ENCODE results near the gene EVI5.

DNA sequence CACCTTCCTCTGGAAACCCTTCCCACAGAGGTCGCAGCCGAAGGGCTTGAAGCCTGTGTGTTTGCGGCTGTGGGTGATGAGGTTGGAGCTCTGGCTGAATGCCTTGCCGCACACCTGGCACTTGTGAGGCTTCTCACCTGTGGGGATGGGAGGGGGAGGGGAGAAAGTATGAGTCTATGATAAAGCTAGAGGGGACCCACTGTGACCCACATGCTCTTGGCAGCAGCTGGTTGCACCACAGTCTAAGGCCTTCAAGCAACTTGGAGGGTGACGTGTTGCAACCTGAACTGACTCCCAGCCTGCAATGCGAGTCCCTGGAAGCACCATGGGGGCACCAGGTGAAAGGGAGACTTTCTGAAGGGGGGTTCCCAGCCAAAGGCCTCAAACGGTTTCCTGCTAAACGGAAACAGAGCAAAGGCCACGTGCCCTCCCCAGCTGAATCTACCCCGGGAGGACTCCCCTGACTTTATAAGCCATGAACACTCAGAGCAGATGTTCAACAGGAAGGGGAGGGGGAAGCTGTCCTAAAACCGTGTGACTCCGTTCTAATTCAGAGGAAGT is 308.8 kb downstream of the EVI5 start:
- no peak for TF ChIP-seq NR2C2 (CRISPR knock-in tag; IDR thresholded peaks at IDR 0.05)
- no peak for TF ChIP-seq CREM (CRISPR knock-in tag; IDR thresholded peaks at IDR 0.05)
- no peak for TF ChIP-seq ZNF138 (CRISPR knock-in tag; conservative IDR thresholded peaks at IDR 0.05)
- TF ChIP-seq KAT7 (CRISPR knock-in tag; IDR thresholded peaks at IDR 0.05; ENCODE audit: borderline replicate concordance), result no peak
- TF ChIP-seq, protein P1, sequence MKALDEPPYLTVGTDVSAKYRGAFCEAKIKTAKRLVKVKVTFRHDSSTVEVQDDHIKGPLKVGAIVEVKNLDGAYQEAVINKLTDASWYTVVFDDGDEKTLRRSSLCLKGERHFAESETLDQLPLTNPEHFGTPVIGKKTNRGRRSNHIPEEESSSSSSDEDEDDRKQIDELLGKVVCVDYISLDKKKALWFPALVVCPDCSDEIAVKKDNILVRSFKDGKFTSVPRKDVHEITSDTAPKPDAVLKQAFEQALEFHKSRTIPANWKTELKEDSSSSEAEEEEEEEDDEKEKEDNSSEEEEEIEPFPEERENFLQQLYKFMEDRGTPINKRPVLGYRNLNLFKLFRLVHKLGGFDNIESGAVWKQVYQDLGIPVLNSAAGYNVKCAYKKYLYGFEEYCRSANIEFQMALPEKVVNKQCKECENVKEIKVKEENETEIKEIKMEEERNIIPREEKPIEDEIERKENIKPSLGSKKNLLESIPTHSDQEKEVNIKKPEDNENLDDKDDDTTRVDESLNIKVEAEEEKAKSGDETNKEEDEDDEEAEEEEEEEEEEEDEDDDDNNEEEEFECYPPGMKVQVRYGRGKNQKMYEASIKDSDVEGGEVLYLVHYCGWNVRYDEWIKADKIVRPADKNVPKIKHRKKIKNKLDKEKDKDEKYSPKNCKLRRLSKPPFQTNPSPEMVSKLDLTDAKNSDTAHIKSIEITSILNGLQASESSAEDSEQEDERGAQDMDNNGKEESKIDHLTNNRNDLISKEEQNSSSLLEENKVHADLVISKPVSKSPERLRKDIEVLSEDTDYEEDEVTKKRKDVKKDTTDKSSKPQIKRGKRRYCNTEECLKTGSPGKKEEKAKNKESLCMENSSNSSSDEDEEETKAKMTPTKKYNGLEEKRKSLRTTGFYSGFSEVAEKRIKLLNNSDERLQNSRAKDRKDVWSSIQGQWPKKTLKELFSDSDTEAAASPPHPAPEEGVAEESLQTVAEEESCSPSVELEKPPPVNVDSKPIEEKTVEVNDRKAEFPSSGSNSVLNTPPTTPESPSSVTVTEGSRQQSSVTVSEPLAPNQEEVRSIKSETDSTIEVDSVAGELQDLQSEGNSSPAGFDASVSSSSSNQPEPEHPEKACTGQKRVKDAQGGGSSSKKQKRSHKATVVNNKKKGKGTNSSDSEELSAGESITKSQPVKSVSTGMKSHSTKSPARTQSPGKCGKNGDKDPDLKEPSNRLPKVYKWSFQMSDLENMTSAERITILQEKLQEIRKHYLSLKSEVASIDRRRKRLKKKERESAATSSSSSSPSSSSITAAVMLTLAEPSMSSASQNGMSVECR (CRISPR knock-in tag; IDR thresholded peaks at IDR 0.05; ENCODE audit: borderline replicate concordance), result no peak
